Measurements from ENCODE around the gene CD48. TPM values are rescaled to one million over a fixed set of nuclear protein-coding genes. Genes with fewer than 3 reads are reported as not detected.

Gene CD48
- total and polyA plus RNA-seq, 2 experiments from 2014 or later = 0.30 TPM; not detected in 1

GRCh38 chr1:160758521-160758920 lies 46.9 kb upstream of the CD48 start:
- Histone ChIP-seq H4K20me1 (ENCODE audit: insufficient read depth, poor library complexity, severe bottlenecking) (no peaks in the 10 kb centered on the region), H3K9me3 (ENCODE audit: low read depth) (no peaks in the 10 kb centered on the region), H3K27ac (no peak overlapping the region), H3K4me3 (no peak overlapping the region), H3K4me1 (ENCODE audit: insufficient read depth) (no peaks in the 10 kb centered on the region), H3K79me2 (no peaks in the 10 kb centered on the region), H3K9me2 (replicated peaks; ENCODE audit: insufficient read depth) (no peaks in the 10 kb centered on the region), H3K27me3 (no peaks in the 10 kb centered on the region), H2AFZ (no peak overlapping the region), H3K36me3 (replicated peaks; ENCODE audit: insufficient read depth, low read depth) (no peaks in the 10 kb centered on the region), H3K4me2 (no peak overlapping the region)
- TF ChIP-seq CTCF (IDR thresholded peaks at IDR 0.05; ENCODE audit: poor library complexity) (no peak), EZH2 (IDR thresholded peaks at IDR 0.05; ENCODE audit: borderline replicate concordance) (no peak), EZH2phosphoT487 (IDR thresholded peaks at IDR 0.05; ENCODE audit: low read depth, severe bottlenecking, unreplicated experiment) (no peak)
- DNase-seq (ENCODE audit: low spot score) = no peak
- WGBS (ENCODE audit: low lambda C conversion rate, missing lambda C conversion rate) = 94% methylated on average over 2 of the region's 2 CpGs

- no peaks in the 10 kb centered on the region for H3K9me2 ChIP-seq (replicated peaks; ENCODE audit: insufficient read depth)
- H3K36me3 ChIP-seq (replicated peaks; ENCODE audit: insufficient read depth, low read depth) = no peaks in the 10 kb centered on the region
- no peak overlapping the region for H3K4me2 ChIP-seq
- TF ChIP-seq CTCF (IDR thresholded peaks at IDR 0.05; ENCODE audit: poor library complexity) = no peak
- no peak for TF ChIP-seq EZH2phosphoT487 (IDR thresholded peaks at IDR 0.05; ENCODE audit: low read depth, severe bottlenecking, unreplicated experiment)
- no peak for TF ChIP-seq EZH2 (IDR thresholded peaks at IDR 0.05; ENCODE audit: borderline replicate concordance)
- H3K9me3 ChIP-seq (ENCODE audit: low read depth) = no peaks in the 10 kb centered on the region
- no peak for DNase-seq (ENCODE audit: low spot score)
- no peak overlapping the region for H3K27ac ChIP-seq
- H4K20me1 ChIP-seq (ENCODE audit: insufficient read depth, poor library complexity, severe bottlenecking) = no peaks in the 10 kb centered on the region
- H3K79me2 ChIP-seq = no peaks in the 10 kb centered on the region
- H3K4me1 ChIP-seq (ENCODE audit: insufficient read depth) = peaks cover 4% of the 10 kb centered on the region
- no peaks in the 10 kb centered on the region for H3K27me3 ChIP-seq
- 97% methylated on average over 2 of the region's 2 CpGs for WGBS (ENCODE audit: low lambda C conversion rate, missing lambda C conversion rate)
- H2AFZ ChIP-seq = no peak overlapping the region
- H3K4me3 ChIP-seq = no peak overlapping the region
Measured at GRCh38 chr1:160756849-160757201, 45.2 kb upstream of the CD48 start.

GRCh38 chr1:160755911-160756848 lies 44.6 kb upstream of the CD48 start:
- no peak for DNase-seq (ENCODE audit: low spot score)
- Histone ChIP-seq H3K4me1 (ENCODE audit: insufficient read depth) (peaks cover 4% of the 10 kb centered on the region), H3K27ac (no peak overlapping the region), H3K27me3 (no peaks in the 10 kb centered on the region), H3K79me2 (no peaks in the 10 kb centered on the region), H3K9me3 (ENCODE audit: low read depth) (no peaks in the 10 kb centered on the region), H3K4me2 (no peak overlapping the region), H4K20me1 (ENCODE audit: insufficient read depth, poor library complexity, severe bottlenecking) (no peaks in the 10 kb centered on the region), H3K9me2 (replicated peaks; ENCODE audit: insufficient read depth) (no peaks in the 10 kb centered on the region), H3K36me3 (replicated peaks; ENCODE audit: insufficient read depth, low read depth) (no peaks in the 10 kb centered on the region), H3K4me3 (no peak overlapping the region), H2AFZ (no peak overlapping the region)
- 87% methylated on average over 5 of the region's 5 CpGs for WGBS (ENCODE audit: low lambda C conversion rate, missing lambda C conversion rate)
- TF ChIP-seq CTCF (IDR thresholded peaks at IDR 0.05; ENCODE audit: poor library complexity) = no peak
- TF ChIP-seq EZH2 (IDR thresholded peaks at IDR 0.05; ENCODE audit: borderline replicate concordance) = no peak
- no peak for TF ChIP-seq EZH2phosphoT487 (IDR thresholded peaks at IDR 0.05; ENCODE audit: low read depth, severe bottlenecking, unreplicated experiment)
